ENCODE measurements around the gene EGFL8. TPM values are rescaled to one million over a fixed set of nuclear protein-coding genes. Genes with fewer than 3 reads are reported as not detected.

Gene EGFL8
- total and polyA plus RNA-seq, 2 donors (not counting 3 experiments of a cell fraction or from before 2014, with no cell fraction given): 9.0 to 12.6 TPM

GRCh38 chr6:32215617-32216016 is 51.2 kb downstream of the EGFL8 start:
- no peak overlapping the region for H2AFZ ChIP-seq (ENCODE audit: low read depth, low read length)
- dilution Hi-C loops (cut with MboI; ENCODE audit: extremely low pct_ligation_motif_present, low sequenced_read_pairs): no loop called here
- H3K9me1 ChIP-seq (replicated peaks; ENCODE audit: control insufficient read depth, extremely low read depth, insufficient read depth, low read length): no peaks in the 10 kb centered on the region
- no peak overlapping the region for H3K4me3 ChIP-seq (replicated peaks in 1 of 3; ENCODE audit: insufficient read depth in 1 of 3, low read depth in 1 of 3, low read length in 3 of 3)
- no peaks in the 10 kb centered on the region for H3K9me3 ChIP-seq (replicated peaks; ENCODE audit: control insufficient read depth, insufficient read depth, low read length)
- TF ChIP-seq MAX (IDR thresholded peaks at IDR 0.05; ENCODE audit: insufficient read depth, insufficient read length) (no peak), JUN (IDR thresholded peaks at IDR 0.05; ENCODE audit: borderline replicate concordance, insufficient read depth, insufficient read length, low read depth) (no peak), GATA2 (IDR thresholded peaks at IDR 0.05; ENCODE audit: insufficient read depth, insufficient read length, low read depth, low read length) (no peak), FOS (IDR thresholded peaks at IDR 0.05; ENCODE audit: borderline replicate concordance, insufficient read depth, low read length) (no peak), POLR2A (IDR thresholded peaks at IDR 0.05; ENCODE audit: low read depth, low read length) (no peak), EZH2 (IDR thresholded peaks at IDR 0.05; ENCODE audit: borderline replicate concordance, low read depth, low read length, severe bottlenecking) (no peak), POLR2AphosphoS5 (IDR thresholded peaks at IDR 0.05; ENCODE audit: insufficient read depth, low read depth, low read length) (no peak)
- no peak for FAIRE-seq
- H3K27me3 ChIP-seq (ENCODE audit: control insufficient read depth in 2 of 2, insufficient read depth in 2 of 2, low read length in 2 of 2): no peaks in the 10 kb centered on the region
- no peaks in the 10 kb centered on the region for H3K4me1 ChIP-seq (ENCODE audit: control insufficient read depth, extremely low read depth, insufficient read depth, low read length)
- ChIA-PET CTCF (no interaction called here), POLR2A (no interaction called here)
- no TSS peak for BruUV-seq (replicated peaks)
- intact Hi-C loops (cut with micrococcal nuclease): no loop called here
- H3K36me3 ChIP-seq (ENCODE audit: control insufficient read depth in 2 of 2, extremely low read depth in 1 of 2, insufficient read depth in 2 of 2, low read length in 2 of 2): peaks cover 11 to 21% of the 10 kb centered on the region in 2 experiments
- no peak for DNase-seq (ENCODE audit: low read depth, low spot score)
- H4K20me1 ChIP-seq (replicated peaks; ENCODE audit: control insufficient read depth, extremely low read depth, insufficient read depth, low read length): no peaks in the 10 kb centered on the region
- H3K79me2 ChIP-seq (ENCODE audit: control insufficient read depth, insufficient read depth, low read length): no peaks in the 10 kb centered on the region
- H3K9ac ChIP-seq (replicated peaks; ENCODE audit: extremely low read depth, insufficient read depth, low read length): no peak overlapping the region
- H3K4me2 ChIP-seq (ENCODE audit: insufficient read depth, low read length): no peak overlapping the region
- no peak overlapping the region for H3K27ac ChIP-seq (ENCODE audit: insufficient read depth, low read depth, low read length)

GRCh38 chr6:32216285-32216684 is 51.9 kb downstream of the EGFL8 start:
- no peak for DNase-seq (ENCODE audit: low read depth, low spot score)
- H3K27ac ChIP-seq (ENCODE audit: insufficient read depth, low read depth, low read length): no peak overlapping the region
- no peaks in the 10 kb centered on the region for H3K9me1 ChIP-seq (replicated peaks; ENCODE audit: control insufficient read depth, extremely low read depth, insufficient read depth, low read length)
- H3K36me3 ChIP-seq (ENCODE audit: control insufficient read depth in 2 of 2, extremely low read depth in 1 of 2, insufficient read depth in 2 of 2, low read length in 2 of 2): peaks cover 10 to 21% of the 10 kb centered on the region in 2 experiments
- H4K20me1 ChIP-seq (replicated peaks; ENCODE audit: control insufficient read depth, extremely low read depth, insufficient read depth, low read length): no peaks in the 10 kb centered on the region
- TSS peak; percentile 4 for BruUV-seq (replicated peaks)
- H2AFZ ChIP-seq (ENCODE audit: low read depth, low read length): no peak overlapping the region
- H3K9ac ChIP-seq (replicated peaks; ENCODE audit: extremely low read depth, insufficient read depth, low read length): no peak overlapping the region
- TF ChIP-seq EZH2 (IDR thresholded peaks at IDR 0.05; ENCODE audit: borderline replicate concordance, low read depth, low read length, severe bottlenecking): no peak
- no peak for TF ChIP-seq CTCF (IDR thresholded peaks at IDR 0.05; ENCODE audit: extremely low read depth in 1 of 2, insufficient read depth in 1 of 2, low read depth in 1 of 2, low read length in 2 of 2)
- dilution Hi-C loops (cut with MboI; ENCODE audit: extremely low pct_ligation_motif_present, low sequenced_read_pairs) (no loop called here), intact Hi-C loops (cut with micrococcal nuclease) (no loop called here)
- H3K9me3 ChIP-seq (replicated peaks; ENCODE audit: control insufficient read depth, insufficient read depth, low read length): no peaks in the 10 kb centered on the region
- POLR2A ChIA-PET: no interaction called here
- no peak overlapping the region for H3K4me3 ChIP-seq (replicated peaks in 1 of 3; ENCODE audit: insufficient read depth in 1 of 3, low read depth in 1 of 3, low read length in 3 of 3)
- no peak overlapping the region for H3K4me2 ChIP-seq (ENCODE audit: insufficient read depth, low read length)
- H3K27me3 ChIP-seq (ENCODE audit: control insufficient read depth in 2 of 2, insufficient read depth in 2 of 2, low read length in 2 of 2): no peaks in the 10 kb centered on the region
- CTCF ChIA-PET: no interaction called here
- no peaks in the 10 kb centered on the region for H3K79me2 ChIP-seq (ENCODE audit: control insufficient read depth, insufficient read depth, low read length)
- no peak for FAIRE-seq
- no peaks in the 10 kb centered on the region for H3K4me1 ChIP-seq (ENCODE audit: control insufficient read depth, extremely low read depth, insufficient read depth, low read length)

All from endothelial cell of umbilical vein (primary cell).